Panc1 (cell line): ENCODE measurements around the gene DHRS12.

Source experiments
- POLR2AphosphoS5 ChIP-seq: IDR thresholded peaks from 2 replicates; pipeline ENCODE4 v1.6.1; 2012; ENCODE audit warnings: mild to moderate bottlenecking, low read depth, low read length, moderate library complexity
- TF ChIP-seq, protein P1 (sequence below): fragments of 450-650 bp; IDR thresholded peaks from 2 replicates; pipeline ENCODE4 v1.5.1; 2017; ENCODE audit warnings: mild to moderate bottlenecking

DNA sequence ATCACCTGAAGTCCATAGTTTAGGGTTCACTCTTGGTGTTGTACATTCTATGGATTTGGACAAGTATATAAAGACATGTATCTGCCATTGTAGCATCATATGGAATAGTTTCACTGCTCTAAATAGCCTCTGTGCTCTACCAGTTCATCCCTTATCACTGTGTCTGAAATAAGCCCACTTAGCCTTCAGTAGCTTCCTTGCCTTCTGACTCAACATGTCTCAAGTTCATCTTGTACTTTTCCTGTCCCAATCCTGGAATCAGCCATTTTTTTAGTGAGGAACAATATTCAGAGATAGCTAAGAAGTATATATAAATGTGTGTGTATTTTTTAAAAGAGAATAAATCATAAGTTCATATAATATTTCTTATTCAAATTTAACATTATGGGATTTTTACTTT lies 79.2 kb downstream of the DHRS12 start:
- no peak for TF ChIP-seq POLR2AphosphoS5
- TF ChIP-seq, protein P1, sequence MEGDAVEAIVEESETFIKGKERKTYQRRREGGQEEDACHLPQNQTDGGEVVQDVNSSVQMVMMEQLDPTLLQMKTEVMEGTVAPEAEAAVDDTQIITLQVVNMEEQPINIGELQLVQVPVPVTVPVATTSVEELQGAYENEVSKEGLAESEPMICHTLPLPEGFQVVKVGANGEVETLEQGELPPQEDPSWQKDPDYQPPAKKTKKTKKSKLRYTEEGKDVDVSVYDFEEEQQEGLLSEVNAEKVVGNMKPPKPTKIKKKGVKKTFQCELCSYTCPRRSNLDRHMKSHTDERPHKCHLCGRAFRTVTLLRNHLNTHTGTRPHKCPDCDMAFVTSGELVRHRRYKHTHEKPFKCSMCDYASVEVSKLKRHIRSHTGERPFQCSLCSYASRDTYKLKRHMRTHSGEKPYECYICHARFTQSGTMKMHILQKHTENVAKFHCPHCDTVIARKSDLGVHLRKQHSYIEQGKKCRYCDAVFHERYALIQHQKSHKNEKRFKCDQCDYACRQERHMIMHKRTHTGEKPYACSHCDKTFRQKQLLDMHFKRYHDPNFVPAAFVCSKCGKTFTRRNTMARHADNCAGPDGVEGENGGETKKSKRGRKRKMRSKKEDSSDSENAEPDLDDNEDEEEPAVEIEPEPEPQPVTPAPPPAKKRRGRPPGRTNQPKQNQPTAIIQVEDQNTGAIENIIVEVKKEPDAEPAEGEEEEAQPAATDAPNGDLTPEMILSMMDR, result no peak
